ENCODE data around the gene FTSJ3.
A peak's percentile ranks its signal among the peaks of the same experiment; 100 is the strongest.

- TF ChIP-seq CTCF (IDR thresholded peaks at IDR 0.05; ENCODE audit: insufficient read depth, low read length, poor library complexity, severe bottlenecking) (peak; percentile 64), EZH2phosphoT487 (conservative IDR thresholded peaks at IDR 0.05; ENCODE audit: low read length) (no peak)
Observed at GRCh38 chr17:63834431-63835166, 7.1 kb upstream of the FTSJ3 start.
